Endodermal cell (in vitro differentiated cells): Measurements from ENCODE around the gene LAMC2. TPM values are rescaled to one million over a fixed set of nuclear protein-coding genes. Genes with fewer than 3 reads are reported as not detected.

Source experiments
- DNase-seq: peaks from one replicate; pipeline ENCODE4 v3.0.0-alpha.2; 2017
- H3K27ac ChIP-seq: 2 replicates; pipeline ENCODE4 v1.5.1; 2013; ENCODE audit warnings: mild to moderate bottlenecking, low read depth, low read length, moderate library complexity
- H3K27me3 ChIP-seq: 2 replicates; pipeline ENCODE4 v1.6.1; 2013; ENCODE audit warnings: mild to moderate bottlenecking, low read length, moderate library complexity; ENCODE audit not compliant: insufficient read depth, control insufficient read depth, poor library complexity, severe bottlenecking
- H3K36me3 ChIP-seq: 2 replicates; pipeline ENCODE4 v1.7.0; 2013; ENCODE audit warnings: mild to moderate bottlenecking, low read length, moderate library complexity; ENCODE audit not compliant: control insufficient read depth, insufficient read depth
- H3K4me1 ChIP-seq: one replicate; pipeline ENCODE4 v1.7.0; 2013; ENCODE audit warnings: low read length; ENCODE audit not compliant: control insufficient read depth, insufficient read depth
- H3K4me3 ChIP-seq: 2 replicates; pipeline ENCODE4 v1.5.1; 2013; ENCODE audit warnings: mild to moderate bottlenecking, low read length, moderate library complexity
- H3K9ac ChIP-seq: 2 replicates; pipeline ENCODE4 v1.6.1; 2013; ENCODE audit warnings: mild to moderate bottlenecking, low read length, moderate library complexity; ENCODE audit not compliant: poor library complexity, severe bottlenecking; ENCODE audit errors: extremely low read depth
- H3K9me3 ChIP-seq: 2 replicates; pipeline ENCODE4 v1.6.1; 2013; ENCODE audit warnings: mild to moderate bottlenecking, low read length, moderate library complexity; ENCODE audit not compliant: control insufficient read depth
- H3K27ac Mint-ChIP-seq: 2 replicates; pipeline ENCODE4 v1.8.0; 2020; ENCODE audit warnings: mixed read lengths
- H3K27me3 Mint-ChIP-seq: 2 replicates; pipeline ENCODE4 v1.8.0; 2021; ENCODE audit warnings: mild to moderate bottlenecking, mixed read lengths; ENCODE audit not compliant: insufficient read depth
- H3K36me3 Mint-ChIP-seq: 2 replicates; pipeline ENCODE4 v1.8.0; 2020; ENCODE audit warnings: low read depth, mixed read lengths
- H3K4me1 Mint-ChIP-seq: 2 replicates; pipeline ENCODE4 v1.8.0; 2020; ENCODE audit warnings: mixed read lengths
- H3K4me3 Mint-ChIP-seq: 2 replicates; pipeline ENCODE4 v1.8.0; 2020; ENCODE audit warnings: mild to moderate bottlenecking, moderate library complexity, mixed read lengths
- H3K9me3 Mint-ChIP-seq: 2 replicates; pipeline ENCODE4 v1.8.0; 2020; ENCODE audit warnings: mild to moderate bottlenecking, mixed read lengths
- WGBS, 2 experiments: methylation state at CpG; one replicate each; pipeline versions ENCODE4 v1.1.5 to v1.1.7; 2013; ENCODE audit warnings: missing lambda C conversion rate in 2 of 2, mixed read lengths in 1 of 2; ENCODE audit not compliant: insufficient coverage in 1 of 2, insufficient read length in 1 of 2; 5-methylcytosine and 5-hydroxymethylcytosine counted together
- long read RNA-seq, 4 experiments: library from polyadenylated mRNA in 2 of 4; library from RNA in 1 of 4; library from capped mRNA in 1 of 4; stranded (forward) in 3 of 4; unstranded in 1 of 4; transcript quantifications; one replicate each; pipeline ENCODE4 v2.0.0, GENCODE V29; 2020 to 2021; ENCODE audit warnings: inconsistent platforms in 1 of 4
- polyA plus RNA-seq, 2 experiments: library from polyadenylated mRNA; stranded (reverse); fragments of 50-300 nt; gene quantifications; one replicate each; pipeline ENCODE4 v1.2.3, GENCODE V29; 2013
- total RNA-seq, 2 donors: library from RNA; stranded (reverse); fragmentation: NEBNext Ultra II Directional in 1 of 2; extraction: Animal tissue kit (Norgen Biotek cat#: 25700) in 1 of 2; gene quantifications; 2 replicates in 1 of 2; 3 replicates in 1 of 2; pipeline ENCODE4 v1.2.1, GENCODE V29; 2021
- TF ChIP-seq, protein P1 (sequence below): fragments of 200-600 bp; sonication (generic); conservative IDR thresholded peaks from 2 replicates; pipeline ENCODE4 v1.5.0; 2021; ENCODE audit warnings: antibody characterized with exemption, mild to moderate bottlenecking

Gene LAMC2
- total RNA-seq, result 1 to 10 TPM; 2.8 to 4.8 TPM
- 0.82 TPM for polyA plus RNA-seq (2013, experiment 1 of 2)
- 0.91 TPM for polyA plus RNA-seq (2013, experiment 2 of 2)
- long read RNA-seq, experiment 1, partial matches to known transcripts, result 0 of 2 reads
- long read RNA-seq, experiment 1, other reads (novel, unspliced or antisense), result 2 of 2 reads
- long read RNA-seq, experiment 2, full-length matches to known transcripts, result 1 of 3 reads
- long read RNA-seq, experiment 2, partial matches to known transcripts, result 2 of 3 reads
- long read RNA-seq, experiment 2, other reads (novel, unspliced or antisense), result 0 of 3 reads
- long read RNA-seq, experiment 3, full-length matches to known transcripts, result 17 of 35 reads
- long read RNA-seq, experiment 3, partial matches to known transcripts, result 9 of 35 reads
- long read RNA-seq, experiment 3, other reads (novel, unspliced or antisense), result 9 of 35 reads
- long read RNA-seq, experiment 4, partial matches to known transcripts, result 2 of 2 reads
- long read RNA-seq, experiment 4, other reads (novel, unspliced or antisense), result 0 of 2 reads

DNA sequence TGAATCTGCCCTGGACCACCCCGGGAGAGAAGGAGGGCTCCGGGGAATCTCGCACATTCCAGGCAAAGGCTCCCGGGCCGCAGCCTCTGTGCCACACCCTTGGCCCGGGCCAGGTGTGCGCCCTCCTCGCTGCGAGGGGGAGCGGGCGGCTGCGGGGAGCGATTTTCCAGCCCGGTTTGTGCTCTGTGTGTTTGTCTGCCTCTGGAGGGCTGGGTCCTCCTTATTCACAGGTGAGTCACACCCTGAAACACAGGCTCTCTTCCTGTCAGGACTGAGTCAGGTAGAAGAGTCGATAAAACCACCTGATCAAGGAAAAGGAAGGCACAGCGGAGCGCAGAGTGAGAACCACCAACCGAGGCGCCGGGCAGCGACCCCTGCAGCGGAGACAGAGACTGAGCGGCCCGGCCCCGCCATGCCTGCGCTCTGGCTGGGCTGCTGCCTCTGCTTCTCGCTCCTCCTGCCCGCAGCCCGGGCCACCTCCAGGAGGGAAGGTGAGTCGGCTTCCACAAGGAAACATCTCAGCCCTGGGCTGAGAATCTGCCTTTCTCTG is at the start of gene LAMC2:
Gene LAMC2 (plus strand): TSS at position 324 of the 550 bp plus-strand sequence. CDS start 89 bp downstream, at position 413.
- DNase-seq, result peak; percentile 94
- H3K4me1 ChIP-seq, result no peaks in the 10 kb centered on the region

GRCh38 chr1:183137782-183138181 is 48.3 kb upstream of the LAMC2 start:
- Histone ChIP-seq H3K4me1 (no peaks in the 10 kb centered on the region), H3K27me3 (no peaks in the 10 kb centered on the region), H3K36me3 (peaks cover 53% of the 10 kb centered on the region), H3K4me3 (no peak overlapping the region), H3K9me3 (no peaks in the 10 kb centered on the region), H3K27ac (no peak overlapping the region), H3K9ac (no peak overlapping the region)
- Mint-ChIP-seq H3K9me3 (no peaks in the 10 kb centered on the region), H3K4me1 (no peaks in the 10 kb centered on the region), H3K4me3 (no peak overlapping the region), H3K27me3 (no peaks in the 10 kb centered on the region), H3K27ac (no peak overlapping the region), H3K36me3 (peaks cover 39% of the 10 kb centered on the region)
- TF ChIP-seq, protein P1, sequence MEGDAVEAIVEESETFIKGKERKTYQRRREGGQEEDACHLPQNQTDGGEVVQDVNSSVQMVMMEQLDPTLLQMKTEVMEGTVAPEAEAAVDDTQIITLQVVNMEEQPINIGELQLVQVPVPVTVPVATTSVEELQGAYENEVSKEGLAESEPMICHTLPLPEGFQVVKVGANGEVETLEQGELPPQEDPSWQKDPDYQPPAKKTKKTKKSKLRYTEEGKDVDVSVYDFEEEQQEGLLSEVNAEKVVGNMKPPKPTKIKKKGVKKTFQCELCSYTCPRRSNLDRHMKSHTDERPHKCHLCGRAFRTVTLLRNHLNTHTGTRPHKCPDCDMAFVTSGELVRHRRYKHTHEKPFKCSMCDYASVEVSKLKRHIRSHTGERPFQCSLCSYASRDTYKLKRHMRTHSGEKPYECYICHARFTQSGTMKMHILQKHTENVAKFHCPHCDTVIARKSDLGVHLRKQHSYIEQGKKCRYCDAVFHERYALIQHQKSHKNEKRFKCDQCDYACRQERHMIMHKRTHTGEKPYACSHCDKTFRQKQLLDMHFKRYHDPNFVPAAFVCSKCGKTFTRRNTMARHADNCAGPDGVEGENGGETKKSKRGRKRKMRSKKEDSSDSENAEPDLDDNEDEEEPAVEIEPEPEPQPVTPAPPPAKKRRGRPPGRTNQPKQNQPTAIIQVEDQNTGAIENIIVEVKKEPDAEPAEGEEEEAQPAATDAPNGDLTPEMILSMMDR, result no peak
- no peak for DNase-seq
- WGBS, 2 experiments, result 86 to 91% methylated on average over 1 to 3 of the region's 3 CpGs

More for the DNA sequence above, at the start of gene LAMC2:
- TF ChIP-seq, protein P1, result peak; percentile 77
- Mint-ChIP-seq H3K9me3 (no peaks in the 10 kb centered on the region), H3K4me1 (peaks cover 14% of the 10 kb centered on the region), H3K36me3 (no peaks in the 10 kb centered on the region), H3K4me3 (peak within 1 kb of the TSS; percentile 68), H3K27ac (peak within 1 kb of the TSS; percentile 92), H3K27me3 (peaks cover 31% of the 10 kb centered on the region)
- H3K27me3 ChIP-seq, result peaks cover 57% of the 10 kb centered on the region
- H3K36me3 ChIP-seq, result no peaks in the 10 kb centered on the region
- H3K9me3 ChIP-seq, result no peaks in the 10 kb centered on the region
- 3 to 6% methylated on average over 12 to 30 of the region's 30 CpGs for WGBS, 2 experiments
- peak within 1 kb of the TSS; percentile 37 for H3K9ac ChIP-seq
- H3K4me3 ChIP-seq, result peak within 1 kb of the TSS; percentile 78
- no peak within 1 kb of the TSS for H3K27ac ChIP-seq

GRCh38 chr1:183138301-183138700 is 47.8 kb upstream of the LAMC2 start:
- Histone ChIP-seq H3K36me3 (peaks cover 52% of the 10 kb centered on the region), H3K4me1 (no peaks in the 10 kb centered on the region), H3K4me3 (no peak overlapping the region), H3K9ac (no peak overlapping the region), H3K9me3 (no peaks in the 10 kb centered on the region), H3K27me3 (no peaks in the 10 kb centered on the region), H3K27ac (no peak overlapping the region)
- TF ChIP-seq, protein P1, result no peak
- Mint-ChIP-seq H3K4me1 (no peaks in the 10 kb centered on the region), H3K4me3 (no peak overlapping the region), H3K27me3 (no peaks in the 10 kb centered on the region), H3K36me3 (peaks cover 39% of the 10 kb centered on the region), H3K27ac (no peak overlapping the region), H3K9me3 (no peaks in the 10 kb centered on the region)
- 71 to 75% methylated on average over 4 of the region's 4 CpGs for WGBS, 2 experiments
- no peak for DNase-seq
